T-helper 2 cell (primary cell): ENCODE data around the gene PCDH8.

ENCODE experiments used
- DNase-seq, 5 experiments: peaks; one replicate each; pipeline versions ENCODE4 v3.0.0 to v3.0.0-alpha.2; 2012 to 2022

The PCDH8 gene

DNA sequence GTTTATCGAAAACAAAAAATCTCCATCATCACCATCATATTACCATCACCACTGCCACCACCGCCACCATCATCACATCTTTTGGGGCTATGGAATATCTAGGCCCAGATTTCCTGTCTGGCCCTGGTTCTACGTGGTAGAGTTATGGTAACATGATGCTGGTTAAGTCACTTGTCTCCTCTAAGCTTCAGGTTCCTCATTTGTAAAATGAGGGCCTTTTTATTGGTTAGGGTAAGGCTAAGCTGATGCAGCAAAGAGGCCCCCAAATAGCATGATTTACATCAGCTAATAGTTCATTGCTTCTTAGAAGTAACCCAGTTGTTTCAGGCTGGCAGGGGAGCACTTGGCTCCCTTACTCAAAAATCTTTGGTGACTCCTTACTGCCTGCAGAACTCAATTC, 37.9 kb downstream of the PCDH8 start:
- no peak for DNase-seq

GRCh38 chr13:52810011-52810410, 38.4 kb downstream of the PCDH8 start:
- DNase-seq, result no peak

- DNase-seq, result peak in 2 of 5 experiments; percentile 6 to 69
These were observed 39.1 kb downstream of the PCDH8 start for GRCh38 chr13:52809310-52809769.

GRCh38 chr13:52808842-52809219, 39.6 kb downstream of the PCDH8 start:
- no peak for DNase-seq

DNA sequence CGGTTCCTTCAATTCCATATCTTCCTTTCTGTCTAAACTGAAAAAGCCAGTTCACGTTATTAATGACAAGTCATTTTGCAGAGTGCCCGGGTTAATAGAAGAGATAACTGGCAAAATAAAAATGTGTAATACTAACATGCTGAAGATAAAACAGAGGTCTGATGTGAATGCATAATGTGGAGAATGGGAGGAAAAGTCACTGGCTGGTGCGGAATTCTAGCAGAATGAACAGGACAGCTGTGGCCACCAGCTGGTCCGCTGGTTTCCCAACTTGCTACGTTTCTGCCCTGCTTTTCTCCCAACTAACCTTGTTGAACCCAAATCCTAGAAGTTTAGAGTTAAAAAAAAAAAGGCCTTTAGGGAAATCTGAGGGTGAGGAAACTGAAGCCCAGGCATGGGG, 42.4 kb downstream of the PCDH8 start:
- DNase-seq, result no peak

DNA sequence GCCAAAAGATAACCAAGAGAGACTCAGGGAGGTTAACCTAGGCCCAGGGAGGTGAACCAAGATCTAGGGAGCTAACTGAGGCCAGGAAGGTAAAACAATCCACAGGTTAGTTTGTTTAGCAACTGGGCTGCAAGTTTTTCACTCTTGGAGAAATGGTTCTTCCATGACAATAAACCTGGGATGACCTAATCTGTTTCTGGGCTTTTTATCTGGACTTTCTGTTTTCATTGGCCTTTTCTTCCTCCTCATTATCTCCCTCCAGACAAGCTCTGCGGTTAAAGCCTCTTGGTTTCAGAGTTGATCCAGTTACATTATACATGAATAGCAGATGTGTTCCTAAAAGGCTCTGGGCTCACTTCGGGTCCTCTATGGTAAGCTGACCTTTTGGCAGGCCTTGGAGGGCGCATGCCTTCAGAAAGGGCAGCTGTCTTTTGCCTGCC, 44.2 kb downstream of the PCDH8 start:
- no peak for DNase-seq

- no peak for DNase-seq
These were observed 47.6 kb downstream of the PCDH8 start for GRCh38 chr13:52800856-52801255.

DNA sequence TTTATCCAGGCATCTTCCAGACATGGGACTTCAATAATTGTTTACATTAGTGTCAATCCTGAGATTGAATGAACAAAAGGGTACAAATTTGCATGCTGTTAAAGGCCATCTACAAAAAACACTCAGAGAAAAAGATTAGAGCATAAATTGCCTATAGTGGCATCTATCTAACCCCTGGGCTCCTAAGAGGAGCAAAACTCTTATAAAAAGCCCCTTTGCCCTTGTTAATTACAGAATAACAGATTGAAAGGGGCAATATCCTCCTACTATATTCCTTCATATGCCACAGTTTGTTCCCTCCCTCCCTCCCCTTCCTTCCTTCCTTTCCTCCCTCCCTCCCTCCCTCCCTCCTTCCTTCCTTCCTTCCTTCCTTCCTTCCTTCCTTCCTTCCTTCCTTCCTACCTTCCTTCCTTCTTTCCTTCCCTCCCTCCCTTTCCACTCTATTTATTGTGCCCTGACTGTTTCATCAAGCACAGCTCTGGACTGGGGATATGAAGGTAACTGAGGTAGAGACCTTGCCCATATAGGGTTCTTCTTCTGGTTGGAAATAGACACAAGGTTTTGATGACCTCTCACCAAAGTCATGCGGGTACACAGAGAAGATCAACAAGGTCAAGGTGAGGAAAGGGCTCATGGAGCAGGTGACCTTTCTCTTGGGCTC, 49.5 kb downstream of the PCDH8 start:
- no peak for DNase-seq

- no peak for DNase-seq
These were observed 51.3 kb downstream of the PCDH8 start for GRCh38 chr13:52797176-52797575.

DNA sequence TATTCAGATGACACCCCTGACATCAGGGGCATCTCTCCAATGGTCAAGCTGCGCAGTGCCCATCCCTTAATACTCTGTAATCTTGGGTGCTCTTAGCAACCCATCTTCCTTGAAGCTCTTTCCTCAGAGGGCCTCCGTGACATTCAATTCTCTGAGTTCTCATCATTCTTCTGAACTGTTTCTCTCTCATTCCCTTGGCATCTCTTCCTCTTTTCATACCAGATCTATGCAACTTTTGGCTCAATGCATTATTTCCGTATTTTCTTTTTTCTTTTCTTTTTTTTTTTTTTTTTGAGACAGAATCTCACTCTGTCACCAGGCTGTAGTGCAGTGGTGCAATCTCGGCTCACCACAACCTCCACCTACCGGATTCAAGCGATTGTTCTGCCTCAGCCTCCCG, 53.9 kb downstream of the PCDH8 start:
- DNase-seq, result no peak

DNA sequence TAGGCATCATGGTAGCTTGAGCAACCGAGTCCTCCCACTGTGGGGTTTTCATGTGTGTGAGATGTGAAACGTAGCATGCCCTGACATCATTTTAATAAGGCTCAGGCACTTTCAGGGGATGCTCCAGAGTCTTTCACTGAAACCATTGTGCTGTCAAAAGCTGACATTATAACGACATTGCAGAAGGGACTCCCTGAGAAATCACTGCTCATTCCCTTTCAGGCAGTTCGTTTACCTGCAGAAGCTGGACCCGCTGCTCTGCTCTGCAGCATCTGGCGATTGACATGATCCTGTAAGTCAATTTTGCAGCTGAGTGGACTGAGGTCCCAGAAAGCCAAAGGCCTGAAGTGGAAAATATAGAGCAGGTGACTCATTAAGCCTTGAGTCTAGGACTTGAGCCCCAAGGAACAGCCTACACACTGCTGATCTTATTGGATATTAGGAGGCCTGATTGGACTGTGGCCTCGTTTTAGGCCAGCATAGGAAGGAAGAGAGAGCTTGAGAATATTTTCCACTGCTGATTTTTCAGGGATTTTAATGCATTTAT, 54.9 kb downstream of the PCDH8 start:
- no peak for DNase-seq
